ENCODE measurements around the gene CCDC188.

The CCDC188 gene

DNA sequence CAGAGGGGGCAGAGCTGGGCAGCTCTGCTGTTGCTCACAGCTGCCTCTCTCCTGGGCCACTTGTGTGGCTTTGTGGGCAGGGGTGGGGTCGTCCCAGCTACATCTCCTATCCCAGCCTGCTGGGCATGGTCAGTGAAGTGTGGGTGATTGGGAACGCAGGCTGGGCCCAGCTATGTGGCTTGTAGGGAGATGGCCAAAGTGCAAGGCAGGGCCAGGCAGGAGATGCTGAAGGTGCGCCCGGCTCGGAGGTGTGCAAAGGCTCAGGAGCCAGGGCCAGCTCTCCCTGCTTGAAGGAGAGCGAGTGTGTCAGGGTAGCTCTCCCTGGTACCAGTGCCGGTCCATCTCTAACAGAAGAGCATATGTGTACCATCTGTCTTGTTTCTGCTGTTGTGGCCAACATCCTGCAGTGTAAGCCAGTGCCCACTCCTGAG is 43.4 kb downstream of the CCDC188 start:
- no peak for DNase-seq (ENCODE audit: low read depth in 2 of 2)

DNA sequence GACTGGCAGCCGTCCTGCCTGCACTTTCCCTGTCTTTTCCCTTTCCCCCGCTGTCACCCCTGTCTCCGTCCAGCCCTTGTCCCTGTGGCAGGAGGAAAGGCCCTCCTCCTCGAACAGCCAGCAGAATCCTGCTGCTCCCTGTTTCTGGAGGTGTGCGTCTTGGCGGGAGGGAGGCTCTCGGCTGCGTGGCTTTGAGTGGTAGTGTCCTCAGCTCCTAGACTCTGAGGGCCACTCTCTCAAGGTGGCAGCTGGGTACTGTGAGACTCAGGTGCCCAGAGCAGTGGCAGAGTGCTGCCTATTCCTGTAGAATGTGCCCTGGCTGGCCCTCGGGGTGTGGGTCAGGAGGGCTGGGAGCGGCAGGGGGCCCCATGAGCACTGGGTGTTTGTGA is 44.0 kb downstream of the CCDC188 start:
- DNase-seq (ENCODE audit: low read depth in 2 of 2): no peak

DNA sequence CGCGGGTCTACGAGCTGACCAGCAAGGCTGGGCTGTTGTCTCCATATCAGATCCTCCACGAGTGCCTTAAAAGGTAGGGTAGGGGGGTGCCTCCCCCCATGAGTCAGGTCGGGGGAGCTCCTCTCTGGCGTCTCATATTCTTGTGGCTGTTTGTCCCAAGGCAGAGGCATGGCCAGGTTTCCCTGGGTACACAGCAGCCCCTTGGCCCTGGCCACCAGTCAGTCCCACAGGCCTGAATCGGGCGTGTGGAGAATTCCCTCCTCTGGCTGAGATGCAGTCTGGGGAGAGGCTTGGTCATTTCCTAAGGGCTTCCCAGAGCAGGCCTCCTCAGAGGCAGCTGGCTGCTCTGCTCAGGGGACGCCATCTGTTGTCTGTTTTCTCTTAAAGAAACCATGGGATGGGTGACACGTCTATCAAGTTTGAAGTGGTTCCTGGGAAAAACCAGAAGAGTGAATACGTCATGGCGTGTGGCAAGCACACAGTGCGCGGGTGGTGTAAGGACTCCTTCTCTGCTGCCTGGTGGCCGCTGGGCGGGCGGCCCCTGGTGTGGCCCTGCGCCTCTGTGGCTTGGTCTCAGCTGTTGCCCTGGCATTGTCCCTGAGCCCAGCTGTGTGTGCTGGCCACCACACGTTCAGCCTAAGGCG is 44.5 kb downstream of the CCDC188 start:
- no peak for DNase-seq (ENCODE audit: low read depth in 2 of 2)

DNA sequence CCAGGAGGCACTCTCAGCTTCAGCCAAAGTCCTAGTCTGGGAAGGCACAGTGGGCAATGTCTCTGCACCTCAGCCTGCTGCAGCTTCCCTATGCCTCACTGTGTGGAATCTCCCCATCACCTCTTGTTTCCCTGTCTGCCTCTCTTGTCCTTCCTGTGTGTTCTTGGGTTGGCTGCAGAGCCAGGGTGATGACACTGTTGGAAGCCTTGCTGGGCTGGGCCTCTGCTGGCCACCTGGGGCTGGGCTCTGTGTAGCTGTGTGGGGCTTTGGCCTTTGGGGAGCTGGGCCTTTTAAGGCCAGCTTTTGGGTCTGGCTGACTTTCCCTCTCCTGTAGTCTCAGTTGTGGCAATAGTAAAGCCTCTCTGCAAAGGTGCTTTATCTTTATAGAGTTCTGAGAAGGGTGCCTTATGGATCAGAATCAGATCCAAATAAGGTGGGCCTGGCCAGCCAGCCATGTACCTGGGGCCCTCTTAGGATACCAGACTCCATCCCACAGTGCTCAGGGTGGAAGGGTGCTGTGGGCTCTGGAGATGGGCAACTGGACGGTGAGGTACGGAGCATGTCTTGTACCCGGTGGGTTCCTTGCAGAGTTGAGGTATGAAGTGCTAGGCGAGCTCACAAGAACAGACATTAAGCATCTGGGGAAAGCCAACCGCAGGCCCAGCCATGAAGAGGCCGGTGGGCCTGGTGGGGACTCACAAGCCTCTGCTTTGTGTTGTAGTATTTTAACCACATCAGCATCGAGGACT is 45.2 kb downstream of the CCDC188 start:
- DNase-seq (ENCODE audit: low read depth in 2 of 2): no peak

DNA sequence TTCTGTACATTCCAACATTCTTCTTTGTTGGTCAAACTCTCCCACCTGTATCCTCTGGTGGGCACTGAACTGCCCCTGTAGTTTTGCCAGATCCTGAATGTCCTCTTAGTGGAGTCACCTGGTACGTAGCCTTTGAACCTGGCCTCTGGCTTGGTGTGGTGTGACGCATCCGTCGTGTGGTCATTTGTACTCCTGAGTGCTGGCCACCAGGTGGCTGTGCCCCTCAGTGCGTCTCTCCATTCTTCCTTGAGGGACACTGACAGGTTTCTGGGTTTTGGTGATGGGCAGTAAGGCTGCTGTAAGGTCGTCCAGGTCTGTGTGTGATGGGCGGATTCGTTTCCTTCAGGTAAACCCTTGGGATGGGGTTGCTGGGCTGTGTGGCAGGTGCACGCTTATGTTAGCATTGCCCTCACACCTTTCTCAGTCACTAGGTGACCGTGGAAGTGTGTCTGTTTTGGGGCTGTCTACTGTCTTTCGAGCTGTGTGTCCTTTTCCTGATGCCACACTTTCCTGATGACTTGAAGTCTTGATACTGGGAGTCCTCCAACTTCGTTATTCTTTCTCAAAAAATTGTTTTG is 48.6 kb downstream of the CCDC188 start:
- DNase-seq (ENCODE audit: low read depth in 2 of 2): no peak

DNA sequence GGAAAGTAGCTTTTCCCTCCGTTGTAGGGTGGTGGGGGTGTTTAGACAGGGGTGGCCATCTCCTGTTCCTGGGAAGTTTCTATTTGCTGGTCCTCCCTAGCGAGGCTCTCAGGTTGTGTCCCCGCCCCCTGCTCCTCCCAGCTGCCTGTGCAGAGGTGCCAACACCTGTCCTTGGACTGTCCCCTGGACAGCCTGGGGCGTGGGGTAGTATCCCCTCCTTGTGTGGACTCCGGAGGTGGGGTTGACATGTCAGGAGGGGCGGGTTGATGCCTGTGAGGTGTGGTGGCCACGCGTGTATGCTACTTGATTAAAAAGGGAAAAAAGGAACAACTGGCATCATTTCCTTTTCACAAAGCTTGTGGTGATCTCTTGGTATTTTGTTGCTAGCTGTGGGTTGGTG is 49.2 kb downstream of the CCDC188 start:
- no peak for DNase-seq (ENCODE audit: low read depth in 2 of 2)

DNA sequence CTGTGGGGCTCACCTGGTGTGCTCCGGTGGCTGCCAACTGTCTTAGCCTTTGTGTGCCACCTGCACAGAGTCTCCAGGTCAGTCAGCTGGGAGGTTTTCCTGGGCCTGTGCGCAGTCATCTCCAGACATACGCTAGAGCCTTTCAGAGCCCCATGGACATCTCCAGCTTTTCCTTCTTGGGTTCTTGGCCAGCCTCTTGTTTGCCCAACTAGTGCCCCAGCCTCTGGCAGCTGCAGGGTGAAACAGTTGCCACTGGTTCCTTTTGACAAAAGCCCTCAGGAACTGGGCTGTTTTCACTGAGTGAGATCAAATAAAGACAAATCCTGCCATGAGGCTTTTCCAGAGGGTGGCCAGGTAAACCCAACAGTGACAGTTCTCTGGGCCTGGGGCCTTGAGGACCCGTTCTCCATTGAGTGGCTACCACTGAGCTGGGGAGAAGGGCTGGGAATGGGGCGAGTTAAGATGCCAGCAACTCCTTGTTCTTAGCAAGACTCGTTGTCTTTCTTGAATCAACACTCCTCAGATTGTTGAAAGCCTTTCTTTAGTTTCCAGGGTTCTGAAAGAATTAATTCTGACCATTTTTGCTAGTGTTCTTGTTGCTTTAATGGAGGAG is 51.6 kb downstream of the CCDC188 start:
- no peak for DNase-seq (ENCODE audit: low read depth in 2 of 2)
